H54 (cell line): ENCODE measurements around the gene AGK.
"Not testable (repeated sequence)": the region's sequence is repeated elsewhere in the genome, so short reads cannot be mapped to it uniquely, and the experiment has no call there.

ENCODE experiments used
- DNase-seq: peaks from one replicate; pipeline ENCODE4 v3.0.0; 2011; ENCODE audit warnings: low spot score, mixed read lengths; ENCODE audit not compliant: insufficient read length
- FAIRE-seq: peaks from 3 replicates; lab custom pipeline; 2011; peaks lifted over from hg19 to GRCh38; lab: Jason Lieb, UNC
- POLR2A ChIP-seq: IDR thresholded peaks from 2 replicates; pipeline ENCODE4 v1.6.1; 2011; ENCODE audit warnings: low read depth, mild to moderate bottlenecking, low read length

AGK gene

DNA sequence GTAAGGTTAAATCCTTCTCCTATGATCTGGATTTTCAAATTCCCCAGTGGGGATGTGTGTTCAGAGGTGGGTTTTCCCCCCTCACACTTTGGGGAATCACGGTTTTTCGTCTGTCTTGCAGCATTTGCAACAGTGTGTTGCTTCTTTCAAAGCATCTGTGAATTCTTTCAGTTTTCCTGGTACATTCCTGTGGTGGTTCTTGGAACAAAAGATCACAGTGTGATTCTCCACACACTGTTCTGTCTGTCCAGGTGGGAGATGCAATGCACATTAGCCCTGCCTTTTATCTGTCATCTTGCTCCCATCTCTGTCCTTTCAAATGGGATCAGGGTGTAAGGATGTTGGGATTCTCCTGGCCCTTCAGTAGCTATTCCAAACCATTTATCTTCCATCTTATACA is 11.8 kb downstream of the AGK start:
- FAIRE-seq = no peak
- no peak for DNase-seq
- no peak for TF ChIP-seq POLR2A

DNA sequence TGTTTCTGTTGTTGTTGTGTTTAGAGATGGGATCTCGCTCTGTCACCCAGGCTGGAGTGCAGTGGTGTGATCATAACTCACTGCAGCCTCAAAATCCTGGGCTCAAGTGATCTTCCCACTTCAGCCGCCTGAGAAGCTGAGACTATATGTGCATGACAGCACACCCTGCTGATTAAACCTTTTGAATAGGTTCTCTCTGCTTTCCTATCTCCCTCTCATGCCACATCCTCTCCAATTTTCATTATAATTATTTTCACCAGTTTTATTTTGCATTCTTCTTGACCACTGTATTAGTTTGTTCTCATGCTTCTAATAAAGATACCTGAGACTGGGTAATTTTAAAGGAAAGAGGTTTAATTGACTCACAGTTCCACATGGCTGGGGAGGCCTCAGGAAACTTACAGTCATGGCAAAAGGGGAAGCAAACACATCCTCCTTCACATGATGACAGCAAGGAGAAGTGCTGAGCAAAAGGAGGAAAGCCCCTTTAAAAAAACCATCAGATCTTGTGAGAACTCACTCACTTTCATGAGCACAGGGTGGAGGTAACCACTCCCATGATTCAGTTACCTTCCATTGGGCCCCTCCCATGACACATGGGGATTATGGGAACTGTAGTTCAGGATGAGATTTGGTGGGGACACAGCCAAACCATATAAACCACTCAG is 12.9 kb downstream of the AGK start:
- DNase-seq = no peak
- no peak for FAIRE-seq
- TF ChIP-seq POLR2A = no peak

DNA sequence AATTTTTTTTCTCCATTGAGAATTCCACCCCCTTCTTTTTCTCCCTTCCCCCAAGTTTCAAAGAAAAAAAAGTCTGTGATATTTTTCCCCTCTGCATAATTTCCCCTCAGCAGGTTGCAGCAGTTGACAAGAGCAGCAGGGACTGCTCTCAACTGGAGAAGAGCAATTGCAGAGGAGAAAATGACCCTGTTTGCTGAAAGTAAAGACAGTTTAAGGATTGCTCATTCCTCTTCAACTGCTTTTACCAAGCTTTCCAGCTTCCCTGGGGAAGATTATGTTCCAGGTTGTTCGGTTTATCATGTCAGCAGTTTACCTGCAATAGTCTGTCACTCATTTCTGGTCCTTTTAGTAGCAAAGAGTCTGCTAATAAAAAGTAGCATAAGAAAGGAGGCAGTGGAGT is 16.2 kb downstream of the AGK start:
- TF ChIP-seq POLR2A = no peak
- no peak for FAIRE-seq
- DNase-seq = no peak

DNA sequence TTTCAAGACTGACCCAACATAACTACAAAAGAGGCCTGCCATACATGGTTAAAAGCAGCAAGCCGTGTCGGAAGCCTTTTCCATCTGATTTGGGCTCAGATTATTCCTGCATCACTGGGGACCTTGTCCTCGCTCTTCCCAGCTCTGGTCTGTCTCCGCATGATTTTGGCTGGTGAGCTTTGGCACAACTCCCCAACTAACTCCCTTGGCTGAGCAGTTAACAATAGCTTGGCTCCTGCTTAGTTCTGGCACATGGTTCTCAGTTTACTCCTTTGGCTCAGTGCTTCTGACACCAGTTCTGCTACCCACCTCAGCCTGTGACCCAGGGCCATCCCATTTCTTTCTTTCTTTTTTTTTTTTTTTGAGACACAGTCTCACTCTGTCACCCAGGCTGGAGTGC is 17.0 kb downstream of the AGK start:
- no peak for DNase-seq
- no peak for TF ChIP-seq POLR2A
- no peak for FAIRE-seq

DNA sequence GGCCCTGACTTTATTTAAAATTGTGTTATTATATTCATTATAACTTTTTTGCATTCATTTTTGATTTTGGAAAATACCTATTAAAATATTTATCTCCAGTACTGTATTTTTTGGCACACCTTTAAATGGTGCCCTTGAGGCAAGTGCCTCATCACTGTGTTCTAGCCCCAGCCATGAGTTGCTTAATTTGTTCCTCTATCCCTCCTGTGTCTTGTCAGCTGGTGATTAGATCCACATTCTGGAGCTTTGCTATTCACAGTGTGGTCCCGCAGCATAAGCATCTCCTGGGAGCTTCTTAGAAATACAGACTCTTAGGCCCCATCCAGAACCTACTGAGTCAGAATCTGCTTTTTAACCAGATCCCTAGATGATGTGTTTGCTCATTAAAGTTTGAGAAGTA is 19.8 kb downstream of the AGK start:
- DNase-seq = no peak
- FAIRE-seq = no peak
- no peak for TF ChIP-seq POLR2A

DNA sequence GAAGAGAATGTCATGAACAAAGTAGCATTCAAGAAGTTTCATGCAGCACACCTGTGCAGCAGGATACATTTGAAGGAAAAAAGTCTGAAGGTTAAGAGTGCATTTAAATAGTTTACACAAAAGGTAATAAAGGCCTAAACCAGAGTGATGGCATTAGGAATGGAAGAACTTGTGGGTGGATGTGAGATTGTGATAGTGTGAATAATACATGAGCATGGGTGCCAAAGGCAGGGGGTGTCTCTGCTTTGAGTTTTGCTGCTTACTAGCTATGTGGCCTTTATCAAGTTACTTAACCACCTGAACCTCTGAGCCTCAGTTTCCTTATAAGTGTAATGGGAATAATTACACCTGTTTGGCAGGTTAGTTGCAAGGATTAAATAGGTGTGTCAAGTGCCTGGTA is 21.0 kb downstream of the AGK start:
- no peak for FAIRE-seq
- DNase-seq = no peak
- TF ChIP-seq POLR2A = no peak

DNA sequence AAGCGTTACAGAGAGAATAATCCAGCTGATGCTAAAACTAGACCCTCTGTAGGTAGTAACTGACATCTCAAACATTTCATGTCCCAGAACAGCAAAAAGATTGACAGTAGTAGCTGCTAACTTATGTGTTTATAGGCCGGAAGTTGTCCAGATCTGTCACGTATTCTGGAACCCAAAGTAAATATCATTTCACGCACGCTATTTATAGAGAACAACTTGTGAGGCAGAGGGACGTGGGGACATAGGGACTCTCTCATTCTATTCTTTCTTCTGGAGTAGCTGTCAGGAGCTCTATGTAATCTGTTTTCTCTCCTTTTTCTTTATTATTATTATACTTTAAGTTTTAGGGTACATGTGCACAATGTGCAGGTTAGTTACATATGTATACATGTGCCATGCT is 22.3 kb downstream of the AGK start:
- no peak for TF ChIP-seq POLR2A
- no peak for FAIRE-seq

DNA sequence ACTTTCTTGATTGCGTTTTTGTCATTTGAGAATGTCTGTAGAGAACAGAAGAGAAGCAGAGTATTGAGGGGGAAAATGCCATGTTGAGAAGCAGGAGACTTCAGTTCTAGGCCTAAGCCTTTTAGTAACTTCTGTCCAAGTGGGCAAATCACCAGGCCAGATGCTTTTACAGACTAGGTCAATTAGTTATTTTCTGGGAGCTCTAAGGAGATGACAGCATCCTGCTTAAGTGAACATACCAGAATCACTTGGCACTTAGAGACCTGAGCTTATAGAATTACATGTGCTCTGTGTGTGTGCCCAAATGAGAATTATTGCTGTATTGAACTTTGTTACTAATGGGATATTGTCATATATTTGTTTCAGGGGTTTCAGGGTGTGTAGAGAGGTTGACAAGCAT is 24.0 kb downstream of the AGK start:
- no peak for TF ChIP-seq POLR2A
- DNase-seq = no peak
- no peak for FAIRE-seq

More for the DNA sequence above, 22.3 kb downstream of the AGK start:
- no peak for DNase-seq

DNA sequence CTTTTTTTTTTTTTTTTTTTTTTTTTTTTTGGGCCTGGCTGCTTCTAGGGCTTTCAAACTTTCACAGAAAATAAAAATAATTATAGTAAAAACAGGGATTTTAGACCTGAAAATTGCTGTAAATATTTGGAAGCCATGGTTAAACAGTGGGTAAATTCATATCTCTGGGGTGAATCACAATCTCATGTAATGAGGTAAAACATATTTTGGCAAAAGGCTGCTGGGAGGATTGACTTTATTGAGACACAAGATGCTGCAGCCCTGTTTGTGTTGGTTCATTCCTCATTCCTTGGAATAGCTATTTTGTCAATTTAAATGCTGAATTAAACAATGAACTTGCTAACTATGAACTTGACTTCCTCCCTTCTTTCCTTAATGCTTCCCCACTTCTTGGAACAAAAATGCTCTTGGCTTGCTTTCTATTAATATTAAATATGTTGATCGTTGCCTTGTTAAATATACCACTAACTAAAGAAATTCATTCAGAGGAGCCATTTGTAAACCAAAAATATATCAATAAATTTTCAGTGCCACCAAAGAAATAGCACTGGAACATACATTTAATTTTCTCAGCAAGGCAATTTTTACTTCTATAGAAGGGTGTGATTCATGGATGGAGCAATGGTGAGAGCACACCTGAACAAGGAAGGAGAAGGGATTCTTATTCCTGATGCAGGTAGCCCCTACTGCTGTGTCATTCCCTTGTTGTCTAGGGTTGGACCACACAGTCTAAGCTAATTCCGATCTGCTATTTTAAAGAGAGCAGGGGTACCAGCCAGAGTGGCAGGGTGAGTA is 24.6 kb downstream of the AGK start:
- no peak for DNase-seq
- TF ChIP-seq POLR2A = no peak
- FAIRE-seq = no peak

DNA sequence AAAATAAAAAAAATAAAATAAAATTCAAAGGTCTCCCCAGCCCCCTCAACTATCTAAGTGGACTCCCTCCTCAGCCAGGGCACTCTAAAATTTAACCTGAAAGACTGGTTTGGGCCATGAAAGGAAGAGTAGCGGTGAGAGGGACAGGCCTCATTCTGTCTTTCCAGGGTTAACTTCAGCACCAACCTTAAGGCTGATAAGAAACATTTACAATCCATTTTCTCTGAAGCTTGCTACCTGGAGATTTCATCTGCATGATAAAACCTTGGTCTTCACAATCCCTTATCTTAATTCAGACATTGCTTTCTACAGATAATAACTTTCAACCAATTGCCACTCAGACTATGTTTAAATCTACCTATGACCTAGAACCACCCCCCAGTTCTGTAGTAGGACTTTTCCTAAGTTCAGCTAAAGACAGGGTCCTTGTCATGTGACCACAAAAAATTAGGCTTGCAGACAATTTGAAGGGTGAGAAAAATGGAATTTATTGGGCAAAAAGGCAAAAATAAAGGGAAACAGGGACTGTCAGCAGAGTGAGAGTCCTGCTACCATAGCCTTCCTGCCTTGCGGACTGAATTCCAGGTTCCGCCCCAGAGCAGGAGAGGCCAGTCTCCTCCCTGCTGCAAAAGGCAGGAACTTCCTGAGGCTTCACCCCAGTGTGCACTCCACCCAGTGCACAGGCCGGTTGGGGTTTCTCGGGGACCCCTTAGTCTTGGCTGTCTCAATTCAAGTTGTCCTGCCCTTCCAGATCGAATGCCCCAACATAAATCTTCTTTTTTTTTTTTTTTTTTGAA is 26.0 kb downstream of the AGK start:
- no peak for DNase-seq
- FAIRE-seq = no peak
- no peak for TF ChIP-seq POLR2A

DNA sequence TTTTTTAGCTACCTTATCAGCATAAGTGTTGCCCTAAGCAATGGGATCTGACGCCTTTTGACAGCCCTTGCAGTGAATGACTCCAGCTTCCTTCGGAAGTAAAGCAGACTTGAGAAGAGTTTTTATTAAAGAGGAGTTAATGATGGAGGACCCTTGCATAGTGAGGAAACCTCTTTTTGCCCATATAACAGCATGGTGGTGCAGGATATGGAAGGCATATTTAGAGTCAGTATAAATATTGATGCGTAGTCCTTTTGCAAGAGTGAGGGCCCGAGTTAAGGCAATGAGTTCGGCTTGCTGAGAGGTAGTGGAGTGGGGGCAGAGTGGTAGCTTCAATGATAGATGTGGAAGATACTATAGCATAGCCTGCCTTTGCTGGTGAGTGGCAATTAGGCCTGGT is 28.7 kb downstream of the AGK start:
- FAIRE-seq, DNase-seq: not testable (repeated sequence)

DNA sequence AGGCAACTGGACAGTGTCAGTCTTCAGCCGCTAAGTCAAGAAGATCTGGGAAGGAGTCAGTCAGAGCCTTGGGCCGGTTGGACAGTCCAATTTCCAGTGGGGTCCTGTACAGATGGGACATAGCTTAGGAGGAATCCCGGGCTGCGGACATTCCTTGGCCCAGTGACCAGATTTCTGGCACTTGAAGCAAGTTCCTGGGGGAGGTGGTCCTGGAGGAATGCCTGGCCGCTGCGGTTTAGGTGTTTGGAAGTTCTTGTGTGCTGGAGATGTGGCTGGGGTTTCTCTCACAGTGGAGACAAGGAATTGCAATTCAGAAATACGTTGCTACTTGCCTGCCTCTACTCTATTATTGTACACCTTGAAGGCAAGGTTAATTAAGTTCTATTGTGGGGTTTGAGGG is 30.9 kb downstream of the AGK start:
- not testable (repeated sequence) for FAIRE-seq, DNase-seq

DNA sequence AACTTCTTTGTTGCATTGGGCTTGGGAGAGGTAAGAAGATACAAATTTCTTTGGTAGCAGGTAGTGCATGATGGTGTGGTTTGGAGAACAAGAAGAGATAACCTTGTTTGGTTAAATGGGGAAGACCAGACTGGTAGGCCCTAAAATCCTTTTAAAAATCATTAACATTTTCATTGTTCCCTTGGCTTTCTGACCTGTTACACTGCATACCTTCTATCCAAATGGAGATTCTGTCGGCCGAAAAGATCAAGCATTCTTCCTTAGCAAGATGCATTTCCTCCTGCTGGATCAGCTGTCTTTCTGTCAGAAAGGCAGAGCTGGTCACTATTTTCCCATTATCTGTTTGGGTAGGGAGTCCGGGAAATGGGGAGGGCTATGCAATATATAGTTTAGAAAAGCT is 33.7 kb downstream of the AGK start:
- FAIRE-seq (no peak), DNase-seq (no peak)
- TF ChIP-seq POLR2A = no peak
